DMS153 treated with DMSO at 0.1 percent for 48 hours (cell line): ENCODE measurements around the gene DES.

Experiments used
- DNase-seq: peaks from one replicate; lab custom pipeline; 2025; ENCODE audit not compliant: unreplicated experiment; lab: John Stamatoyannopoulos, UW

The DES gene

DNA sequence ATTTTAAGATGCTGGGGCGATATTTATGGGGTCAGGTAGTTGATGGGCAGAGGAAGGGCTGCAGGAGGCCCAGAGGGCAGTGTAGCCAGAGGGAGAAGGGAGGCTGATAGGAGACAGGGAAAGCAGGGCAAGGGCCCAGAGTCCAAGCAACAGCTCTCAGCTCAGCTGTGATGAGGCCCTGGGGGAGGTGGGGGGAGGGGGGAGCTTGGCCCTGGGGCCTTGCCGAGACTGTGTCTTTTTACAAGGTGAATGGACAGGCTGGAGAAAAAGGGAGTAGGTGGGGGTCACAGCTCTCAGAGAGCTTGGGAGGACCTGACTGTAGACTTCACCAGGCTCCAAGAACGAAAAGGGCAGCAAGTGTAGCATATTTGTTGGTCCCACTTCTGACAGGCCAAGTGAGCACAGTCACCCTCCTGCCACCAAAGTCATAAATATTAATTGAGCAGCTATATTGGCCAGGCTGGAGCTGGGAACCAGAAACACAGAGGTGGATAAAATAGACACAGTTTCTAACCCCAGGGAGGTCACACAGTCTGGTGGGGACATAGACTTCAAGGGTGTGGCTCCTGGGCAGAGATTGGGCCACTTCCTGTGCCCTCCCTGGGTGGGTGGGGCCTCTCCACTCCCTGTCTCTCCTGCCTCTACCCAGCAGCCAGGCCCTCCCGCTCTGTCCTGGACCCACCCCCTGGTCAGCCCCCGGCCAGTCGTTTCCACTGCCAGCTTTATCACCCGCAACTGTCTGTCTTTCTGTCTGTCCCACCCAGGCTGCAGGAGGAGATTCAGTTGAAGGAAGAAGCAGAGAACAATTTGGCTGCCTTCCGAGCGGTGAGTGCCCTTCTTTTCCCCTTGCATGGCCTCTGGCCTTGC lies 1.4 kb downstream of the DES start:
- DNase-seq = no peak

- no peak for DNase-seq
Measured at GRCh38 chr2:219420687-219421086, 2.5 kb downstream of the DES start.

DNA sequence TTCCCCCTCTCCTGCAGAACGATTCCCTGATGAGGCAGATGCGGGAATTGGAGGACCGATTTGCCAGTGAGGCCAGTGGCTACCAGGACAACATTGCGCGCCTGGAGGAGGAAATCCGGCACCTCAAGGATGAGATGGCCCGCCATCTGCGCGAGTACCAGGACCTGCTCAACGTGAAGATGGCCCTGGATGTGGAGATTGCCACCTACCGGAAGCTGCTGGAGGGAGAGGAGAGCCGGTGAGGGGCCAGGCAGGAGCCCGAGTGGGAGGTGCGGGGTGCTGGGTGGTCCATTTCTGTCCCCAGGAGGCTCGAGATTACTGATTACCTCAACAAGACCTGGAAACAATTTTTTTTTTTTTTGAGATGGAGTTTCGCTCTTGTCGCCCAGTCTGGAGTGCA lies 3.1 kb downstream of the DES start:
- no peak for DNase-seq

DNA sequence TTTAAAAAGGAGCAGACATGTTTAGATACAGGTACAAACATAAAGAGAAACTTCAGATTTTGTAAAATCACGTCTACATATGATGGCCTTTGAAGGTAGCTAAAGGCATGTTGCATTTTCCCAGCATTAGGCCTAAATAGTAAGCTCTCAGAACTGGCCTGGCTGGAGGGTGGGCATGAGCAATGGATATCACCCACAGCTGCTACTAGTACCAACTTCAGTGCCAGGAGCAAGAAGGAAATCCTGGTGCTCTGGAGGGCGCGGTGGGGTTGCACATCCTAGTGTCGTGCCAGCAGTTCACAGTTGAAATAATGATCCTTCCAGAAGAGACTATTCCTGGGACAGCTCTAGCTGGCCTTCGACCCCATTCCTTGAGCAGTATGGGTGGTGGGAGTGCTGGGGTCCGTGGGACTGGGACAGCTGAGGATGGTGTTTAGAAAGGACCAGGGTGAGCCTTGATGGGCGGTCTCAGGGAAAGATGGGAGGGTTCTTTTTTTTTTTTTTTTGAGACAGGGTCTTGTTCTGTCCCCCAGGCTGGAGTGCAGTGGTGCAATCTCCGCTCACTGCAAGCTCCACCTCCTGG lies 4.9 kb downstream of the DES start:
- DNase-seq = no peak

DNA sequence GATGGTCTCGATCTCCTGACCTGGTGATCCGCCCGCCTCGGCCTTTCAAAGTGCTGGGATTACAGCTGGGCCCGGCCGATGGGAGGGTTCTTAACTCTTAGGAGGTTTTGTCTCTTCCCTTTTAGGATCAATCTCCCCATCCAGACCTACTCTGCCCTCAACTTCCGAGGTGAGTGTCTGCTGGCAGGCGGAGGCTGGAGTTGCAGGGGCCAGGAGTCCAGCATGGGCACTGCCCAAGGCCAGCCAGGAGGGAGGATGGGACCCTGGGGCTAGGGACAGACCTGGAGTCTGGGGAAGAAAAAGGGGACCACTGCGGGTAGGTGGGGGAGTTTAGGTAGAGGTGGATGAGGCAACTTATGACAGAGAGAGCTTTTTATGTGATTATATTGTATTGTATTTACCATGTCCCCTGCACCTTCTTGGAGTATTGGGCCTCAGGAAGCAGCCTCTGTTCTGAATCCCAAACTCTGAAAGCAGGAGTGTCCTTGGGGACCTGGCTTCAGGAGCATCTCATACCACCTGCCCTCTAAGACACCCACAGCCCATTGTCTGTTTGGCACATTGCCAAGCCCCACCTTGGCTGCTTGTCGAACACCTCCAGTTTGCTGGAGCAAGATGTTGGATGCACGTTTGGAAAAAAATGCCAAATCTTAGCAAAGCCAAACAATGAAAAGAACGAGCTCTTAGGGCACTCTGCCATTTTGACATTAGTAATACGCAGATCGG lies 5.6 kb downstream of the DES start:
- DNase-seq = no peak

- no peak for DNase-seq
Measured at GRCh38 chr2:219425238-219426067, 7.3 kb downstream of the DES start.

DNA sequence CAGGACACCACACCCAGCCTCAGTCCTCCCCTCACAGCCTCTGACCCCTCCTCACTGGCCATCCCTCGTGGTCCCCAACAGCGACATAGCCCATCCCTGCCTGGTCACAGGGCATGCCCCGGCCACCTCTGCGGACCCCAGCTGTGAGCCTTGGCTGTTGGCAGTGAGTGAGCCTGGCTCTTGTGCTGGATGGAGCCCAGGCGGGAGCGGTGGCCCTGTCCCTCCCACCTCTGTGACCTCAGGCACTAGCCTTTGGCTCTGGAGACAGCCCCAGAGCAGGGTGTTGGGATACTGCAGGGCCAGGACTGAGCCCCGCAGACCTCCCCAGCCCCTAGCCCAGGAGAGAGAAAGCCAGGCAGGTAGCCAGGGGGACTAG lies 7.9 kb downstream of the DES start:
- no peak for DNase-seq

GRCh38 chr2:219426534-219427136 lies 8.5 kb downstream of the DES start:
- DNase-seq = no peak

DNA sequence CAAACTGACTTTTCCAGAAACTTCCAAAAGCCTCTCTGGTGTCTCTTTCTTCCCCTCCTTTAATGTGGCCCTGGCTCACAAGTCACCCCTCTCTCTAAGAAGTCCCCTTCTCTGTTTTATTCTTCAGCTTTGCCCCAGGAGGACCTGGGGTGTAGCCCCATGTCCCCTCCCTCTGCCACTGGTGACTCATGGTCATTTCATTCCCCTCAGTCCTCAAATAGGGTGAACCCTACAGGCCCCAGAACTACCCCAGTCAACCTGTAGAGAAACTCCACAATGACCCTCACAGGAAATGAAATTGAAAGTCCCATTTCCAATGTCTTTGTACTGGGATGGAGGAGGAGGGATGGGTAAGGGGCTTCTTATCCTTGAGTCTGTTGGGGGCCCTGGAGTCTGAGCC lies 10.3 kb downstream of the DES start:
- no peak for DNase-seq

- no peak for DNase-seq
Measured at GRCh38 chr2:219429958-219430606, 11.9 kb downstream of the DES start.

DNA sequence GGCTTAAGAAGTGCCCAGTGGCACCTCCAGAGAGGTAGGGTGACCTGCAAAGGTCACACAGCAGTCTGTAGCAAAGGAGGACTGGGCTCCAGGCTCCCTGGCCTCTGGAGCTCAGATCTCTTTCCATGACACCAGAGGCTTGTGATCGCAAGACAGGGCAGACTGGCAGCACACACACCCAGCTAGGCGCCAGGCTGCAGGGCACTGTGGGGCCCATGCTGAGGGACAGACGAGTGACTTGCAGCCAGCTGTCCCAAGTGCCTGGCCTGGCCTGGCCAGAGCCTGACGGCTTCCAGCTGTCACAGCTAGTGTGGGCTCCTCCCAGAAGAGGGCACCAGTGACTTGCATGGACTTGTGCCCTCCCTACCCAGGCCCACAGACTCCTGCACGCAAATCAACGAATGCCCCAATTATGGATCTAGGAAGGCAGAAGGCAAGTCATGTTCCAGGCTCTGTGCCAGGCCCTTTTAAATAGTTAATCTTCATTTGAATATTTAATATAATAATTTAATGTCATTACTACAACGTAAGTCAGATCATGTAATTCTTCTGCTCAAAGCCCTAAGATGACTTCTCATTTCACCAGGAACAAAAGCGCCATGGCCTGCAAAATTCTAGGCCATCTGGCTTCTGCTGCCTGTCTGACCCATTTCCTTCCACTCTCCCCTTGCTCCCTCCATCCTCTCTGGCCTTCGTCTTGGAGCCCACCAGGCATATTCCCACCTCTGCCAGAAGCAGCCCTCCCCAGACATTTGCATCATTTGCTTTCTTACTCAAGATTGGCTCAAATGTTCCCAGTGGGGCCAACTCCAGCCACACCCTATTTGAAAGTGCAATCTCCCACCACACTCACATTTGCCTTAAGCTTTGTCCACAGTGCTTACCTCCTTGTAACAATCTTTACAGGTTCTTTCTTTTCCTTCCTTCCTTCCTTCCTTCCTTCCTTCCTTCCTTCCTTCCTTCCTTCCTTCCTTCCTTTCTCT lies 12.7 kb downstream of the DES start:
- no peak for DNase-seq

- peak; percentile 12 for DNase-seq
Measured at GRCh38 chr2:219433666-219434467, 15.7 kb downstream of the DES start.

- no peak for DNase-seq
Measured at GRCh38 chr2:219434468-219434717, 16.2 kb downstream of the DES start.

DNA sequence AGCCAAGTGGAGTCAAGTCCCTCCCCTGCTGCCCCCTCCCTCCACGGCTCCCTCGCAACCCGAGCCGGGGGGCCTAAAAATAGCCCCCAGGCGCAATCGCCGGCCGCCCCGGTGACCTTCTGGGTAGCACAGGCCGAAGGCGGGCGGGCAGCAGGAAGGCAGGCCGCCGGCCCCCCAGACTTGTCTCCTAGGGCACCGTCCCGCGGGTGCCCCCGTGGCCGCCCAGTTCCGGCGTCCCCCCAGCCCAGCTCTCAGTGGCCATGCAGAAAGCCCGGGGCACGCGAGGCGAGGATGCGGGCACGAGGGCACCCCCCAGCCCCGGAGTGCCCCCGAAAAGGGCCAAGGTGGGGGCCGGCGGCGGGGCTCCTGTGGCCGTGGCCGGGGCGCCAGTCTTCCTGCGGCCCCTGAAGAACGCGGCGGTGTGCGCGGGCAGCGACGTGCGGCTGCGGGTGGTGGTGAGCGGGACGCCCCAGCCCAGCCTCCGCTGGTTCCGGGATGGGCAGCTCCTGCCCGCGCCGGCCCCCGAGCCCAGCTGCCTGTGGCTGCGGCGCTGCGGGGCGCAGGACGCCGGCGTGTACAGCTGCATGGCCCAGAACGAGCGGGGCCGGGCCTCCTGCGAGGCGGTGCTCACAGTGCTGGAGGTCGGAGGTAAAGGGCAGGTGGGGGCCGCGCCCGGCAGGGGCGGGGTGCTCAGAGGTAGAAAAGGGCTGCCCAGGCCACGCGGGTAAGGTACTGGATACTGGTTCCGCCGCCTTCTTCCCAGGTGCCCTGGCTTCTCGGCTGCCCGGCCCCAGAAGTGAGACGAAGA lies 16.7 kb downstream of the DES start, which contains the start of gene SPEG:
Gene SPEG, plus strand, starts transcription at position 126 of the 808 bp plus-strand sequence. Its CDS starts 135 bp downstream, at position 261.
- no peak for DNase-seq

DNA sequence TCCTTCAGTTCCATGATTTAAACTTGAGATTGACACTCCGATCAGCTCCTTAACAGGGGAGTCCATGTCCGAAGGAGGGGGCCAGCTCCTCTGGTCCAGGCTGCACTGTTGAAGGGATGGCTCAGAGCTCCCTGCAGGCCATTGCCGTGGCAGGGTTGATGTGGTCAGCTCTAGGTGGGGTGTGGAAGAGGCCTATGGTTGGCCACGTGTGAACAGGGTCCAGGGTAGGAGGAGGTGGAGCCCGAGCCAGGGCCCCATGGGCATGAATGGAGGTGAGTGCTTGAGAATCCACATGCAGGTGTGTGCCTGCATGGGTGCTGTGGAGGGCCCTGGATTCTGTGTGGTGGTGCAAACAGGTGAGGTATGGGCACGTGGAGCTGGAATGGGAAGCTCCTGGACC lies 17.5 kb downstream of the DES start:
- no peak for DNase-seq

GRCh38 chr2:219436491-219436890 lies 18.3 kb downstream of the DES start:
- no peak for DNase-seq

DNA sequence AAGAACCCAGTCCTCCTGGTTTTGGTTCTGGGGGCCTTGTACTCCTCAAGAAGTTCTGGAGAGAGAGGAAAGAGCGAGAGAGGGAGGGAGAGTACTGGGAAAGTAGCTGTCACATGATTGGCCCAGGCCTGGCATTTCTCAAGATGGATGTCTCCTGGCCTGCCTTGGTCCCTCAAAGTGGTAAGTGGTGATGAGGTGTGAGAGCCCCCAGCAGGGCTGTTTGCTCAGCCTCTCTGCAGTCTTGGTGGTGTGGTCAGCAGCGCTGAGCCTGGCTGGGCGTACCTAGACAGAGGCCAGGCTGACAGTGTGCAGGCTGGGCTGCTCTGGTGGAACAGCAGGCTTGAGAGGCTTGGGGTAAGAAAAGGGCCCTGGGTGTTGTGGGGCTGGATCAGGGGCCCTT lies 19.0 kb downstream of the DES start:
- DNase-seq = no peak
